Activated CD4-positive, alpha-beta T cell treated with anti-CD3 and anti-CD28 coated beads for 48 hours (primary cell): ENCODE measurements around the gene GRK6.

Experiments
- DNase-seq: peaks from one replicate; pipeline ENCODE4 v3.0.0-alpha.2; 2020

GRK6 gene

GRCh38 chr5:177490311-177490991 lies 64.0 kb downstream of the GRK6 start:
- no peak for DNase-seq

- no peak for DNase-seq
These were observed 64.5 kb downstream of the GRK6 start for GRCh38 chr5:177490992-177491391.

- DNase-seq, result peak; percentile 70
These were observed 65.0 kb downstream of the GRK6 start for GRCh38 chr5:177491429-177491945.

GRCh38 chr5:177491983-177492746 lies 65.7 kb downstream of the GRK6 start:
- no peak for DNase-seq
